ENCODE measurements around the gene LHFPL6.

GRCh38 chr13:39414339-39414738 lies 188.7 kb downstream of the LHFPL6 start:
- TF ChIP-seq EZH2 (IDR thresholded peaks at IDR 0.05; ENCODE audit: insufficient read depth, low read length) (no peak), CTCF (IDR thresholded peaks at IDR 0.05; ENCODE audit: insufficient read depth, low read depth, low read length) (no peak)

Data from astrocyte (in vitro differentiated cells and primary cell).